Activated T-helper 17 cell treated with anti-CD3 and anti-CD28 coated beads, Interleukin-2, amount 50 U/mL, for 72 hours (primary cell): ENCODE data around the gene FOXD2. TPM values are rescaled to one million over a fixed set of nuclear protein-coding genes. Genes with fewer than 3 reads are reported as not detected.
"Not testable (repeated sequence)": the region's sequence is repeated elsewhere in the genome, so short reads cannot be mapped to it uniquely, and the experiment has no call there.

Experiments used
- ATAC-seq: fragments of 150-1000 bp; cut with Tn5 transposase; replicated peaks from 2 replicates; pipeline ENCODE4 v1.10.0; 2021; ENCODE audit warnings: mild to moderate bottlenecking, moderate library complexity
- H3K27ac Mint-ChIP-seq: one replicate; pipeline ENCODE4 v1.8.0; 2022; ENCODE audit warnings: mixed read lengths
- H3K27me3 Mint-ChIP-seq: one replicate; pipeline ENCODE4 v1.8.0; 2022; ENCODE audit warnings: mixed read lengths
- H3K36me3 Mint-ChIP-seq: one replicate; pipeline ENCODE4 v1.8.0; 2022; ENCODE audit warnings: low read depth, mild to moderate bottlenecking, mixed read lengths
- H3K4me1 Mint-ChIP-seq: one replicate; pipeline ENCODE4 v1.8.0; 2022; ENCODE audit warnings: mixed read lengths
- H3K4me3 Mint-ChIP-seq: one replicate; pipeline ENCODE4 v1.8.0; 2022; ENCODE audit warnings: mild to moderate bottlenecking, mixed read lengths
- H3K9me3 Mint-ChIP-seq: one replicate; pipeline ENCODE4 v1.8.0; 2022; ENCODE audit warnings: mixed read lengths
- total RNA-seq, 2 donors: library from RNA; stranded (reverse); gene quantifications; one replicate each; pipeline ENCODE4 v1.2.3, GENCODE V29; 2022

Gene FOXD2
- total RNA-seq, 2 donors from 2014 or later, result 0.19 to 0.29 TPM

GRCh38 chr1:47441450-47442106 lies 3.7 kb downstream of the FOXD2 start:
- peaks cover 7% of the 10 kb centered on the region for H3K36me3 Mint-ChIP-seq

GRCh38 chr1:47442202-47442601 lies 4.4 kb downstream of the FOXD2 start:
- Mint-ChIP-seq H3K4me1 (peaks cover 7% of the 10 kb centered on the region), H3K4me3 (no peak overlapping the region), H3K9me3 (no peaks in the 10 kb centered on the region), H3K36me3 (peaks cover 5% of the 10 kb centered on the region), H3K27me3 (peaks cover 31% of the 10 kb centered on the region), H3K27ac (no peak overlapping the region)
- no peak for ATAC-seq

More at GRCh38 chr1:47441450-47442106, 3.7 kb downstream of the FOXD2 start:
- no peak overlapping the region for H3K4me3 Mint-ChIP-seq
- H3K27me3 Mint-ChIP-seq, result peaks cover 24% of the 10 kb centered on the region
- H3K27ac Mint-ChIP-seq, result no peak overlapping the region
- no peak for ATAC-seq
- H3K4me1 Mint-ChIP-seq, result peaks cover 7% of the 10 kb centered on the region
- H3K9me3 Mint-ChIP-seq, result no peaks in the 10 kb centered on the region

- Mint-ChIP-seq H3K27me3 (peaks cover 38% of the 10 kb centered on the region), H3K36me3 (peaks cover 5% of the 10 kb centered on the region), H3K4me3 (no peak overlapping the region), H3K9me3 (no peaks in the 10 kb centered on the region), H3K4me1 (peaks cover 7% of the 10 kb centered on the region), H3K27ac (no peak overlapping the region)
- no peak for ATAC-seq
Measured at GRCh38 chr1:47442842-47443529, 5.1 kb downstream of the FOXD2 start.

- peaks cover 7% of the 10 kb centered on the region for H3K4me1 Mint-ChIP-seq
- H3K4me3 Mint-ChIP-seq, result peak overlapping the region; percentile 75
- no peaks in the 10 kb centered on the region for H3K9me3 Mint-ChIP-seq
- peaks cover 5% of the 10 kb centered on the region for H3K36me3 Mint-ChIP-seq
- peaks cover 46% of the 10 kb centered on the region for H3K27me3 Mint-ChIP-seq
- no peak overlapping the region for H3K27ac Mint-ChIP-seq
- no peak for ATAC-seq
Measured at GRCh38 chr1:47443530-47444296, 5.9 kb downstream of the FOXD2 start.

- no peak for ATAC-seq
- Mint-ChIP-seq H3K9me3 (no peaks in the 10 kb centered on the region), H3K36me3 (peaks cover 5% of the 10 kb centered on the region), H3K27me3 (peaks cover 49% of the 10 kb centered on the region), H3K4me3 (peak overlapping the region; percentile 75), H3K4me1 (peaks cover 7% of the 10 kb centered on the region), H3K27ac (no peak overlapping the region)
Measured at GRCh38 chr1:47444297-47444561, 6.4 kb downstream of the FOXD2 start.

GRCh38 chr1:47444562-47445465 lies 7.0 kb downstream of the FOXD2 start:
- Mint-ChIP-seq H3K27ac (no peak overlapping the region), H3K36me3 (peaks cover 5% of the 10 kb centered on the region), H3K27me3 (peaks cover 55% of the 10 kb centered on the region), H3K9me3 (no peaks in the 10 kb centered on the region), H3K4me1 (peaks cover 7% of the 10 kb centered on the region), H3K4me3 (peak overlapping the region; percentile 75)
- peak; percentile 79 for ATAC-seq

- Mint-ChIP-seq H3K4me1 (peaks cover 7% of the 10 kb centered on the region), H3K27me3 (peaks cover 65% of the 10 kb centered on the region), H3K9me3 (no peaks in the 10 kb centered on the region), H3K27ac (no peak overlapping the region), H3K36me3 (peaks cover 5% of the 10 kb centered on the region), H3K4me3 (no peak overlapping the region)
- no peak for ATAC-seq
Measured at GRCh38 chr1:47445823-47446550, 8.1 kb downstream of the FOXD2 start.

- Mint-ChIP-seq H3K27me3 (peaks cover 87% of the 10 kb centered on the region), H3K36me3 (peaks cover 5% of the 10 kb centered on the region), H3K4me1 (peaks cover 7% of the 10 kb centered on the region), H3K27ac (no peak overlapping the region), H3K4me3 (no peak overlapping the region), H3K9me3 (no peaks in the 10 kb centered on the region)
- ATAC-seq, result no peak
Measured at GRCh38 chr1:47448462-47449222, 10.8 kb downstream of the FOXD2 start.

- ATAC-seq, result no peak
Measured at GRCh38 chr1:47449822-47450552, 12.1 kb downstream of the FOXD2 start.

GRCh38 chr1:47450606-47451005 lies 12.8 kb downstream of the FOXD2 start:
- Mint-ChIP-seq H3K4me1 (no peaks in the 10 kb centered on the region), H3K9me3 (no peaks in the 10 kb centered on the region), H3K27ac (no peak overlapping the region), H3K4me3 (no peak overlapping the region), H3K36me3 (no peaks in the 10 kb centered on the region), H3K27me3 (peaks cover 76% of the 10 kb centered on the region)
- no peak for ATAC-seq

More at GRCh38 chr1:47449822-47450552, 12.1 kb downstream of the FOXD2 start:
- no peaks in the 10 kb centered on the region for H3K9me3 Mint-ChIP-seq
- H3K27ac Mint-ChIP-seq, result no peak overlapping the region
- peaks cover 79% of the 10 kb centered on the region for H3K27me3 Mint-ChIP-seq
- H3K36me3 Mint-ChIP-seq, result no peaks in the 10 kb centered on the region
- H3K4me3 Mint-ChIP-seq, result no peak overlapping the region
- H3K4me1 Mint-ChIP-seq, result no peaks in the 10 kb centered on the region

GRCh38 chr1:47452426-47452825 lies 14.6 kb downstream of the FOXD2 start:
- no peak for ATAC-seq
- Mint-ChIP-seq H3K36me3 (no peaks in the 10 kb centered on the region), H3K4me1 (no peaks in the 10 kb centered on the region), H3K4me3 (no peak overlapping the region), H3K9me3 (no peaks in the 10 kb centered on the region), H3K27me3 (peaks cover 58% of the 10 kb centered on the region), H3K27ac (no peak overlapping the region)

GRCh38 chr1:47453910-47454309 lies 16.1 kb downstream of the FOXD2 start:
- H3K4me1 Mint-ChIP-seq, H3K9me3 Mint-ChIP-seq, H3K27ac Mint-ChIP-seq, ATAC-seq, H3K36me3 Mint-ChIP-seq, H3K4me3 Mint-ChIP-seq: not testable (repeated sequence)
- peaks cover 55% of the 10 kb centered on the region for H3K27me3 Mint-ChIP-seq

GRCh38 chr1:47456250-47456649 lies 18.4 kb downstream of the FOXD2 start:
- Mint-ChIP-seq H3K4me1 (no peaks in the 10 kb centered on the region), H3K36me3 (no peaks in the 10 kb centered on the region), H3K9me3 (no peaks in the 10 kb centered on the region), H3K27ac (no peak overlapping the region), H3K4me3 (no peak overlapping the region), H3K27me3 (peaks cover 49% of the 10 kb centered on the region)
- no peak for ATAC-seq
